NCI-H345 treated with DMSO at 0.1 percent for 48 hours (cell line): ENCODE data around the gene CD38.
"Not testable (repeated sequence)": the region's sequence is repeated elsewhere in the genome, so short reads cannot be mapped to it uniquely, and the experiment has no call there.

Source experiments
- DNase-seq: peaks from one replicate; lab custom pipeline; 2025; ENCODE audit not compliant: unreplicated experiment; lab: John Stamatoyannopoulos, UW

Gene CD38

DNA sequence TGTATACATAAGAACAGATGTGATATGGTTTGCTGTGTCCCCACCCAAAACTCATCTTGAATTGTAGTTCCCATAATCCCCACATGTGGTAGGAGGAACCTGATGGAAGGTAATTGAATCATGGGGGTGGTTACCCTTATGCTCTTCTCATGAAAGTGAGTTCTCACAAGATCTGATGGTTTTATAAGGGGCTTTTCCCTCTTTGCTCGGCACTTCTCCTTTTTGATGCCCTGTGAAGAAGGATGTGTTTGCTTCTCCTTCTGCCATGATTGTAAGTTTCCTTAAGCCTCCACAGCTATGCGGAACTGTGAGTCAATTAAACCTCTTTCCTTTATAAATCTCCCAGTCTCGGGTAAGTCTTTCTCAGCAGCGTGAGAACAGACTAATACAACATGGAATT lies 83.1 kb downstream of the CD38 start:
- DNase-seq, result not testable (repeated sequence)

DNA sequence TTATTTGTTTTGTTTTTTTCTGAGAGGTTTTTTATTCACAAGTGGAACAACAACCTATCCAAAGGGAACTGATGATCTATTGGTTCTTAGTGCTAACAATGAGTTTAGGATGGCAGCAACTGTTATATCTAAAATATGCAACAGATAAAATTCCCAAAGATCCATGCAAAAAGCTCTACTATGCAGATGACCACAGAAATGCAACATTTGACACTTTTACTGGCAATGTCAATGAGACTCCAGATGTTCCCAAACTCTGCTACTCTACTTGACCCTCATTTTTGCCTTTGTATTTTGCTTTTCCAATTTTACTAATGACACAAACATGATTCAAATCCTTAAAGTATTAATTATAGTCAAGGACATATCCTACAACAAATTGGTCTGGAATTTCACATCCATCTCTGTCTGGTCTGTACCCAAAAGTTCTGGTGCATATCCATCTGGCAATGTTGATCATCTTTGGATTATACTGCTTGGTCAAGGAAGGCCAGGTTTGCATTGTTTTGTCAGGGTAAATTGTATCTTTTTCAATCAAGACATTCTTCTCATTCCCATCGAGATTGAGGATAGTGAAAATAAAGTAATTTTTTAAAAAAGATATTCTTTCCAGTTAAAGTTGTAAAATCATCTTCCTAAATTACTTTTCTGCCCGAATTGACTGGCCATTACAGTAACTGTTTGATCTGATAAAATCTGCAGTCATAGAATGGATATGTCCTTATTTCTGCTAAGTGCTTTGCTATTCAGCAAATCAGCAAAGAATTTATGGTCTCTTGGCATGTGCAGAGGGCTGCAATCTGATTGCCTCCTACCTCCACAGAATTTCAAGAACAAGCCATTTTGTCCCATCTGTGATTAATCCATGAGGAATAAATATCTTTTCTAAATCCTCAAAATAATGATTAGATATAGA lies 86.8 kb downstream of the CD38 start:
- no peak for DNase-seq

DNA sequence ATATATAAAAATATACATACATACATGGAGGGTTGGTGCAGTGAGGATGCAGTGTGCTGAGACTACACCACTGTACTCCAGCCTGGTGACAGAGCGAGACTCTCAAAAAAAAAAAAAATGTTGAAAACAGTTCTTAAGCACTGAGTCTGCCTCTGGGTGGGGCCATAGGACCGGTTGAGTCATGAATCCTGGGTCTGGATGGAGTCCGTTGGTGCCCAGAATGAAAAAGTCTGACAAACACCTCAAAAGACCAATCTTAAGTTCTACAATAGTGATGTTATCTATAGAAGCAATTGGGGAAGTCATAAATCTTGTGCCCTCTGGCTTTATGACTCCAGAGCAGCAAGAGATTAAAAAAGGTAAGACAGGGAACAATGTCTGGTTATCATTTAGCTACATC lies 90.0 kb downstream of the CD38 start:
- no peak for DNase-seq

DNA sequence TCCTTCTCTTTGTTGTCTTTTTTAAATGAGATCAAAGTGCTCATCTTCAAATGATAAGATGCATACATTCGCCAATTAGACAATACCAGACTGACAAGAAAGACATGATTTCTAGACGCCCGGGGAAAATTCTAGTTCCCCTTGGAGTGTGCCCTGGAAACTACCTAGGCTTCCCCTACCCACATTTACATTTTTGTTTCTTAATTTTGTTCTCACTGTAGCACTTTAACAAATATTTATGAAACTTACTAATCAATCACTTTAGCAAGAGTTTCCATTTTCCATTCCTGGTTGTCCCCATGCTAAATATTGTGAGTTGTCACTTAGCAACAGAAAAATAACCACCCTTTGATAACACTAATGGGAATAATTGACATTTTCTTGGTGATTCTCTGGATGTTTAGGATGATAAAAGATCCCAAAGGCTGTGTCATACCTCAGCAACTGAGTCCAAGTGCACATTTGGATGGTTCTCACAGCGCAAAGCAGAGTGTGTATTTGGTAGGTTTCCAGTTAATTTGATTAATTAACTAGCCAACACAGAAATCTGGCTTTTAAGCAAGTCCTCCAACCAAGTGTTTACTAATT lies 90.8 kb downstream of the CD38 start:
- DNase-seq, result no peak

DNA sequence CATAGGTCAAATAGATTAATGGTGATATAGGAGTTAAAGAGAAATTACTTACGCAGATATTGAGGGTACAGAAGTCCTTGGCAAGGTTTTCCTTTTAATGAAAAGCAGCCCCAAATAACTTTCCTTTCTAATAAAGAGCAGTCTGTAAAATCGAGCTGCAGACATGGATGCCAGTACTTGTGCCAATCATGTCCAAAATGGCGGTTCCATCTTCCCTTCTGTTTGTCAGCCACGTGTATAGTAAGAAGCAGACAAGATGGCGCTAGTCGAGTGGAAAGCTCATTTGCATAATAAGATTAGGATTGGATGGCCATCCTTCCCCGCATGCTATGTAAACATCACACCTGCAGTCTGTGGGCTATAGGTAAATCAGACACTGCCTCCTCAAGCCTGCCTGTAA lies 92.0 kb downstream of the CD38 start:
- no peak for DNase-seq

DNA sequence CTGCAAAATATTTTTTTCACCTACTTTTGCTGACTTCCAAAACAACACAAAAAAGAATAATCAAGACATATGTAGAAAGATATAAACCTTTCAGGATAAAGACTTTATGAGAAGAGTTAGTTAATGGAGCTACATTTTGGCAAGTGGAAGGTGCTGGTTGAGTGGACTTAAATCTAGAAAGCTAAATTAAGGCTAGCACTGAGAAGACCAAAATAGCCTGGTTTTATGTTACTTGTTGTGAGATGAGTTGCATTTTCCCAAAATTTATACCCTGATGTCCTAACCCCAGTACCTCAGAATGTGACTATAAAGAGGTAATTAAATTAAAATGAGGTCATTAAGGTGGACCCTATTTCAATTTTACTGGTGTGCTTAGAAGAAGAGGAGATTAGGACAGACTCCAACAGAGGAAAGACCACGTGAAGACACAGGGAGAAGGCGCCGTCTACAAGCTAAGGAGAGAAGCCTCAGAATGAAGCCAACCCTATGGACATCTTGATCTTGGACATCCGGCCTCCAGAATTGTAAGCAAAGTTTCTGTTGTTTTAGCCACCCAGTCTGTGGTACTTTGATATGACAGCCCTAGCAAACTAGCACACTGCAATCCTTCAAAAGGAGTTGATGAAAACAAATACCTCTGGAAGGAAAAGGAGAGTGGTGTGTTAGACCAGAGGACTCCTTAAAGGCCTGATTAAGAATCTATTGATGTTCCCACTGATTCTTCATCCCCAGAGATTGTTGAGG lies 93.0 kb downstream of the CD38 start:
- DNase-seq, result no peak

DNA sequence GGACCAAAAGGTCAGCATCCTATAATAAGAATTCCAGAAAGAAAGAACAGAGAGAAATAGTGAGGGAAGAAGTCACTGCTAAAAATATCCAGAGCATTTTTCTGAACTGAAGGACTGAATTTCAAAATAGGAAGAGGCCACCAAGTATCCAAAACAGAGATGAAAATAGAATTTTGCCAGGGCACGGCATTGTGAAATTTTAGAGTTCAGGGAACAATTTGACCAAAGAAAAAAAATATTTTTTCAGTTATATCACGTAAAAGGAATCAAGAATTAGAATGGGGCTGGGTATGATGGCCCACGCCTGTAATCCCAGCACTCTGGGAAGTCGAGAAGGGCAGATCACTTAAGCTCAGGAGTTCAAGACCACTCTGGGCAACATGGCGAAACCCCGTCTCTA lies 95.0 kb downstream of the CD38 start:
- DNase-seq, result no peak

DNA sequence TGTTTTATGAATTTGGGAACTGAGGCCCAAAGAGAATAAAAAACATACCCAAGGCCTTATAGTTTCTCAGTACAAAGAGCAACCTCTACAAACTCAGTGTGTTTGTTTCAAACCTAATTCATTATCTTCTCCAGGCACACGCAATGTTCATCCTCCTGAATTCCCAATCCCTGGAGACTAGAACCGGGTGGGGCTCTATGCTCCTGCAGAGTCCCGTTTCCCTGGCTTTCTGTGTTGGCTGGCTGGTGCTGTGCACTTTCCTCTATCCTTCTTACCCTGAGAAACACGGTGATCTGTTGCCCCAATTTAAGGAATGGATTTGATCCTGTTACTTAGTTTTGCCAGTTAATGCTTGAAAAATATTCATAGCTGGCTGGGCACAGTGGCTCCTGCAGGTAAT lies 96.5 kb downstream of the CD38 start:
- DNase-seq, result no peak

DNA sequence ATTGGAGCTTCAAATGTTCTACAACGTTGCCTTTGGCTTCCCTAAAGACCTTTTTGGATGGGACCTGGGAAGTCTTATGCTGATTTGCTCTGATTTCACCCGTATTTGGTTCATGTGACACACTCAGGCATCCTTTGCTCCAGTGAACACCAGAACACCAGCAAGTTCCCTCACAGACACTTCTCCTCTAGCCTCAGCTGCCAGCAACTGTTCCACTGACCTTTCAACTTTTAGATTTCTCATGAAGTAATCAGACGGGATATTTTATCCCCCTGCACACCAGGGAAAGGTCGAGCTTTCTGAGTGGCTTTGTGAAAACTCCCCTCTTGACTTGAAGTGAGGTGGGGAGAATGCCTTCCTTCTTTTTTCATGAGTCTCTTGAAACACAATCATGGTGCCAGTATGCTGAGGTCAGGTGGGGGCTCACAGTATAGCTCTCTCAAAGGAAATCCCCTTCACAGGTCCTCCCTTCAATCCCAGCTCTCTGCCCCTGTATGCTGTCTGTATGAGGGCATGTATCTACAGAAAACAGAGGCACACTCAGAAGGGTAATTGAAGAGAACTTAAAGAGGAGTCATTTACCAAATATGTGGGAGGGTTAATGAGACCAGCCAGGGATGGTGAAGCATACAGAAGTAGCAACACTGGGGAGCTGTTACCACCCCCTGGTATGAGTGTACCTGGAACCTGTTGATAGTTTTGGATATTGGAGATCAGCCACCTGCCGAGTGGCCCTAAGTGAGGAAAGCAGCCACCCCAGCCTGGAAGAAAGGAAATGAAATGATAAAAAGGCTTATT lies 97.7 kb downstream of the CD38 start:
- DNase-seq, result no peak

DNA sequence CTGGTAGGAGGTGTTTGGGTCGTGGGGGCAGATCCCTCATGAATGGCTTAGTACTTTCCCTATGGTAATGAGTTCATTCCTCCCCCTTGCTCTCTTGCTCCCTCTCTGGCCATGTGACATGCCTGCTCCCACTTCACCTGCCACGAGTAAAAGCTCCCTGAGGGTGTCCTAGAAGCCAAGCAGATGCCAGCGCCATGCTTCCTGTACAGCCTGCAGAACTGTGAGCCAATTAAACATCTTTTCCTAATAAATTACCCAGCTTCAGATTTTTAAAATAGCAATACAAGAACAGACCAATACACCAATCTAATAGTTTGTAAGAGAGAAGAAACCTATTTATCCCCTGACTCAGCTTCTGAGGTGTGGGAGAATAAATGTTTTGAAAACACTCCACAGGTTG lies 99.9 kb downstream of the CD38 start:
- no peak for DNase-seq

DNA sequence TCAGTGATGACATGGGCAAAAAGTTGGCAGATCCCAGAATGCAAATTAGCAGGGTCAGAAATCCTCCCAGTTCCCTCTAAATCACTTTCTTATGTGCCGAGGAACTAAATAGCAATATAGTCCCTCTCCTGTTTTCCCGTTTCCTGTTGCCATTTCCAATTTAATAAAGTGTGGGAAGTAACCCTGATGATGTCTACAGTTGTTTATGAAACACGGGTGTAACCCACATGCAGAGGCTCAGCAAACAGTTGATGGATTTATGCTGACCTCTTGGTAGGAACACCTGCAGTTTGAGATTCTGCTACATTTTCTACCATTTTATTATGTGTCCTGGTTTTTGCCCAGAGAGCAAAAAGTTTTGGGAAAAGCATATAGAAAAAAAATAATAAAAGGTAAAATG lies 103.7 kb downstream of the CD38 start:
- DNase-seq, result no peak

DNA sequence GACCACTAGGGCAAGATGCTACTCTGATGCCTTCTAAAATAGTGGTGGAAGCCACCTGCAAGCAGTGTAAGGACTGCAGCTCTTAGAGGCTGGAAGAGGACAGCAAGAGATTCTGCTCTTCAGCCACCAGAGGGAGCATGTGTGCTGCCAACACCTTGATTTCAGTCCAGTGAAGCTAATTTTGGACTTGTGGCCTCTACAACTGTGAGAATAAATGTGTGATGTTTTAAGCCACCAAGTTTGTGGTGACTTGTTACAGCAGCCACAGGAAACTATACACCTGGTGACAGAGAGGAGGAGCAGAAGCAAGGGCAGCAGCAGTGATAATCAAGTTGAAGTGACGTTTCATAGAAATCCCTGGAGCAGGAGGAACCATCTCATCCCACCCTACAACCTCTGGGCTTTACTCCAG lies 104.6 kb downstream of the CD38 start:
- DNase-seq, result peak; percentile 43

DNA sequence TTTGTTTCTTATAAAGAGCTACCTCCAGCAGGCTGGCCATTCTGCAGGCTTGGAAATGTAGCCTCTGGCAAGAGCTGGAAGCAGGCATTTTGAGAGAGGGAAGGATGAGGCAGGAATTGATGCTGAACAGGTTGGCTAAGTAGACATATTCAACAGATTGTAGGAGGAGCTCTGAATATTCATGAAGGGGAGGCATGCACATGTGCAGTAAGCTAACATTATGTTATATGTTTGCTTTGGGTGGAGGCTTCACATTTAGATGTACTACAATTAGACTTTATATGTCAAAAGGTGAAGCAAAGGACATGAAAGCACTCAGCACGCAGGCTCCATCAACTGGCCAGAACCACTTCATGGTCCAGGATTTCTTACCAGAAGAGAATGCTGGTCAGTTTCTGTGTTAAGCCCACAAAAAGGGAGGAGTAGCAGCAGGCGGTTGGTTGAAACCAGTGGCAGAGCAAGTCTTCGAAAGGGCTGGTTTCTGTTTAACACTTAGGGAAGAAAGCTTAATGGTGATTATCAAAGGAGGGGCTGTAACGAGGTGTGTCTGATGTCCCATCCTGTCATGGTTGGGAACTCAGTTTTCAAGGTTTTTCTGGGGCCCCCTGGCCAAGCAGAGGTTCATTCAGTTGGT lies 105.6 kb downstream of the CD38 start:
- no peak for DNase-seq

DNA sequence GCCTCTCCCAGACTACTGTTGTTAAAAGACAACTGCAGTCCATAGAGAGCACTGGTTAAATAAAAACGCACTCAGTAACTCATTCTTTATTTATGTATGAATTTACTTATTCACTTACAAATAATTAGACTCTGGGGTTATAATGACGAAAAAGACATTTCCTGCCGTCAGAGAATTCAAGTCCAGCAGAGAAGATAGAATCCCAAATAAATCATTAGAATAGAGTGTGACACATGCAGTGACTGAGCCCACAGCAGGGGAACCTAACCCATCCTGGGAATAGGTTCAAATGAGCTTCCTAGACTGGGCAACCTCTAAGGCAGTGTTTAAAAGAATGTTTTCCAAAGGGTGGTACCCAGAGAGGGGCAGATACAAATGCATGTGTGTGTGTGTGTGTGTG lies 106.5 kb downstream of the CD38 start:
- no peak for DNase-seq

DNA sequence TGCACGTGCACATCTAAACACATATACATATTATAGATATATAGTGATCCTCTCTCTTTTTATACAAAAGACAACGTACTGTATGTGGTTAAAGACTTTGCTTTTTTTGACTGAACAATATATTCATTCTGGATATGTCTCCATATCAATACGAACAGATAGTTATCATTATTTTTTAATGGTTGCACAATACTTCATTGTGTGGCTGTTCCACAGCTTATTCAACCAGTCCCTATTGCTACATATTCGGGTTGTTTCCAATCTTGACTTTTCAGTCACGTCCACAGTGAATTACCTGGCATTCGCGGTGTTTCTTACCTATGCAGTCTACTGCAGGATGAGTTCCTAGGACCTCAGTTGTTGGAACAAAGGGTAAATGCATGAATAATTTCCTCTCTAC lies 107.3 kb downstream of the CD38 start:
- DNase-seq, result no peak

DNA sequence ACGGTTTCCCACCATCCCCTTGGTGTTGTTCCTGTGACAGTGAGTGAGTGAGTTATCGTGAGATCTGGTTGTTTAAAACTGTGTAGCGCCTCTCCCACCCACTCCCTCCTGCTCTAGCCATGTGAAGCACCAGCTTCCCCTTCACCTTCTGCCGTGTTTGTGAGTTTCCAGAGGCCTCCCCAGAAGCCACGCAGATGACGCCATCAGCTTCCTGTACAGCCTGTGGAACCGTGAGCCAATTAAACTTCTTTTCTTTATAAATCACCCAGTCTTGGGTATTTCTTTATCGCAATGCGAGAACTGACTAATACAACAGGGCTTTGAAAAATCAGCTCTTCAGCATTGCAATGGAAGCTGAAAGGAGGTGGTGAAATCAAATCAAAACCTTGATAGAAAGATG lies 110.4 kb downstream of the CD38 start:
- no peak for DNase-seq

DNA sequence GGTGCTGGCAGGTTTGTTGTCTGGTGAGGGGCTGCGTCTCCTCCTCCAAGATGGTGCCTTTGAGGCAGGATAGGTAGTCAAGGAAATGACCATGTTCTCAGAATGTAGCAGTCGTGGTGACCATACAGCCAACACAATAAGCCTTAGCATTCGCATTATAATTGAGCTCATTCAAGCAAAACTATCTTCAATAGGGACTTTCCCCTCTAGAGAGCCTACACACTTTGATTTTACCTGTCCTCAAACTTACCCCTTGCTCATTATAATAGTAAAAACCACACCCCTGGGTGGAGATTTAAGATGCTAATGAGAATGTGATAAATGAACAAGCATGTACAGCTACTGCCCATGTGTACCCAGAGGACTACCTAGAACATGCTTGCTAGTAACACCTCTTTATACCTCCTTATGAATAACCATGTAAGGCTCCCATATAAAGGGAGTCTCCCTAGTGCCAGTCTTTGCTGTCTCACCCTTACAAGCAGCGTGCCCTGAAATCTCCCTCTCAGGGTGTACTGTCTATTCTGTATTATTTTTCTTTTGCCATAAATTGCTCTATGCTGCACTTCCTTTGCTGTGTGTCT lies 112.2 kb downstream of the CD38 start:
- no peak for DNase-seq

DNA sequence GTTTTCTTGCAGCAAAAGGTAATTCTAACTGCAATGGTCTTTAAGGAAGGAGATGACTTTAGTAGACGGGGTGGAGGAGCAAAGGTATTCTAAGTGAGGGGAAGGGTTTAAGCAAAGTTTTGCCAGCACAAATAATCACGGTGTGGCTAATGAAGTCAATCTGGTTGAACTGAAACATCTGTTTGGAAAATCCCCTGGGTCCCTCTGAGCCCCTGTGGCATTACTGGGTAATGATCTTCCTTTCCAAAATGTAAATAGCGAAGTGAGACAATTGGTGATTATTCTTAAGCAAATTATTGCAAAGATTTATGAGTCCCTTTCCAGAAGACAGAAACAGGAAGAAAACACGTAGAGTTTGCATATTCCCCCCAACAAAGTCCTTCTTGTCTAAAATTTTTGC lies 113.2 kb downstream of the CD38 start:
- DNase-seq, result no peak

DNA sequence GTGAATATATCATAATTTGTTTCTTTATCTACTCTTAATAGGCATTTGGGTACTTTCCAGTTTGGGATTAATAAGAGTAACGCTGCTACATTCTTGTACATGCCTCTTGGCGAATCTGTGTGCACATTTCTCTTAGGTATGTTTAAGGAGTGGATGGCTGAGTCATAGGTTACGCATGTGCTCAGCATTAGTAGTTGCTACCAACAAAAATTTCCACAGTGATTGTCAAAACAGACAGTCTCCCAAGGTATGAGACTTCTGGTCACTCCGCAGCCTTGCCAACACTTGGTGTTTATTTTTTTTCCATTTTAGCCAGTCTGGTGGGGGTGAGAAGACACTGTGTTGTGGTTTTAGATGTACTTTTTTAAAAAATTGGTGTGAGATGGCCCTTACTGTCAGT lies 115.8 kb downstream of the CD38 start:
- DNase-seq, result no peak

DNA sequence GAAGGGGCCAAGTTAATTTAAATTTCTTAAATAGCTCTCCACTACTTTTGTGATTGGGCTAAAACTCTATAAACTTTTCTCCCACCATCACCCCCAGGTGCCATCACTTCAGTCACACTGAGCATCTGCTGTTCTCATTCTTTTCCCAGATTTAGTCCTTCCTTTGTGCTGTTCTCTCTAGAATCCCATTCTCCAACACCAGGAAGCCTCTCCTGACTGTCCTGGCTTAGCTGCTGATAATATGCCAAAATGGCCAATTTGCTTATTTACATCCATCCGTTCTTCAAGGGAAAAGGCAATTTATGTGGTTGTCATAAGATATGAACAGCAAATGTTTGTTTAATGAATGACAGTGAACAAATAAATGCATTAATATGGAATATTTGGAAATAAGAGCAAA lies 116.3 kb downstream of the CD38 start:
- DNase-seq, result no peak
